Heart left ventricle (tissue), 16 donors: ENCODE results near the gene BAG2. TPM values are rescaled to one million over a fixed set of nuclear protein-coding genes. Genes with fewer than 3 reads are reported as not detected.
A peak's percentile ranks its signal among the peaks of the same experiment; 100 is the strongest.

Experiments
- ATAC-seq, 4 donors: fragments of 200-7000 bp; cut with Tn5 transposase; one replicate each; pipeline ENCODE4 v1.9.1; 2020 to 2022; ENCODE audit warnings: moderate library complexity in 4 of 4, mild to moderate bottlenecking in 3 of 4, moderate number of reproducible peaks in 1 of 4
- DNase-seq, 5 donors: peaks; one replicate each; pipeline ENCODE4 v3.0.0-alpha.2; 2020
- H3K27ac ChIP-seq, 12 donors: fragments of 200-600 bp; sonication (generic) in 4 of 12; one replicate each; pipeline versions ENCODE4 v1.5.0 to v1.8.0; 2016 to 2022; ENCODE audit warnings: mild to moderate bottlenecking in 2 of 12
- H3K27me3 ChIP-seq, 9 donors: fragments of 200-600 bp; sonication (generic) in 2 of 9; one replicate each; pipeline versions ENCODE4 v1.5.1 to v1.8.0; 2016 to 2022; ENCODE audit warnings: mild to moderate bottlenecking in 3 of 9
- H3K36me3 ChIP-seq, 9 donors: fragments of 200-600 bp; sonication (generic) in 2 of 9; one replicate each; pipeline versions ENCODE4 v1.5.0 to v1.8.0; 2018 to 2022; ENCODE audit warnings: mild to moderate bottlenecking in 2 of 9
- H3K4me1 ChIP-seq, 12 donors: fragments of 200-600 bp; sonication (generic) in 4 of 12; one replicate each; pipeline versions ENCODE4 v1.5.0 to v1.8.0; 2016 to 2022; ENCODE audit warnings: mild to moderate bottlenecking in 3 of 12
- H3K4me3 ChIP-seq, 12 donors: fragments of 200-600 bp; sonication (generic) in 4 of 12; one replicate each; pipeline versions ENCODE4 v1.5.0 to v1.8.0; 2017 to 2022; ENCODE audit warnings: mild to moderate bottlenecking in 9 of 12, moderate library complexity in 4 of 12
- H3K9me3 ChIP-seq, 12 donors: fragments of 200-600 bp; sonication (generic) in 4 of 12; one replicate each; pipeline versions ENCODE4 v1.5.0 to v1.8.0; 2016 to 2022; ENCODE audit warnings: mild to moderate bottlenecking in 1 of 12
- POLR2A ChIP-seq, 2 donors: fragments of 450-650 bp; IDR thresholded peaks; one replicate each; pipeline ENCODE4 v1.6.1; 2017; ENCODE audit warnings: antibody characterized with exemption in 2 of 2, mild to moderate bottlenecking in 2 of 2, moderate library complexity in 2 of 2
- WGBS, 4 donors: extraction: QIAGEN DNeasy Blood & Tissue Kit in 2 of 4; methylation state at CpG; one replicate each; pipeline versions ENCODE4 v1.1.5 to v1.1.7; 2013 to 2018; 5-methylcytosine and 5-hydroxymethylcytosine counted together
- intact Hi-C, 10 donors: fragments of 100-400 bp; cut with DNase I; formaldehyde crosslinking; loops; one replicate each; pipeline versions ENCODE4 v1.11.1 to v1.14.2; 2022
- polyA plus RNA-seq, 2 donors: library from polyadenylated mRNA; stranded (reverse); fragments of 200-250 nt; gene quantifications; one replicate each; pipeline ENCODE4 v1.2.3, GENCODE V29; 2013
- total RNA-seq, 9 donors: library from RNA; depleted of rRNA in 2 of 9; stranded (reverse); fragments of >200 nt in 2 of 9; fragmentation: NEBNext Ultra II Directional in 3 of 9; extraction: Animal tissue kit (Norgen Biotek cat#: 25700) in 3 of 9; gene quantifications; one replicate each; pipeline versions ENCODE4 v1.1.0 to v1.2.4, GENCODE V29; 2016 to 2023
- TF ChIP-seq, protein P1 (sequence below), 12 donors: fragments of 200-600 bp; sonication (generic) in 4 of 12; IDR thresholded peaks; one replicate each; pipeline versions ENCODE4 v1.5.0 to v1.8.0; 2018 to 2022; ENCODE audit warnings: antibody characterized with exemption in 12 of 12, mild to moderate bottlenecking in 5 of 12
- donor health status: ischemic (EF 13 %, LVEDD 7.1; RV severe dilation, severe dysfunction).
- donor health status: healthy with polysubstance abuse.
- donor health status: DM: no; HTN: yes; CAD: no.
- donor health status: DM: no; HTN: no; CAD: no.
- donor health status: ischemic (EF 25% LVEDD 6.9; RV normal size, moderate dysfunction).
- donor health status: ischemic (EF 25% LVEDD 5.7; RV mildly dilated, moderate dysfunction).
- donor health status: healthy.
- donor health status: DM: yes; HTN: yes; CAD: no.
- donor health status: ischemic (EF 35%, LVEDD 5.7; RV mildly dilated, moderate dysfunction).
- donor health status: nonischemic (EF 11% LVEDD 7.7; RV severe dilation, severe dysfunction).
- donor health status: DM: yes; HTN: yes; CAD: no.
- donor health status: PGD.
- donor health status: ischemic (EF 29% LVEDD 5.4; RV normal size, mild dysfunction).
- donor health status: nonischemic (EF 23%, LVEDD 6.1; RV moderate dilation, normal function).

The BAG2 gene
- total and polyA plus RNA-seq, 11 donors: 4.5 to 18.0 (median 10.8) TPM

DNA sequence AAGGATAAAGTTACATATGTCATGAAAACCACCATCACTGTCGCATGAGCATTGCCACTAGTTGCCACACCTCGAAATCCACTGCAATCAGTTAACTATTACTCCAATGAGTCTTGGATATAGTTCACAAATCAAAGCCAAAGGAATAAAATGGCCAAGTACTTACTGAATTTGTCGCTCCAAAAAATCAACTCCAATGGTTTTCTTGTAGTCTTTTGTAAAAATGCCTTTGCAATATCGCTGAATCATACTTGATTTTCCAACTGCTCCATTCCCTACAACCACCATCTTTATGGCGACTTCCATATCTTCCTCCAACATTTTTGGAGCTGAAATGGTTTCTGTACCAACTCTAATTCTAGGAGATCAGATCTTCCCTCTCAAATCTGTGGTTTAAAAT lies 37.9 kb downstream of the BAG2 start:
- ATAC-seq (no peak), DNase-seq (no peak)
- Histone ChIP-seq H3K27me3 (no peaks in the 10 kb centered on the region), H3K36me3 (no peaks in the 10 kb centered on the region), H3K9me3 (peaks cover 0 to 4% (median 0%) of the 10 kb centered on the region in 12 donors), H3K4me1 (no peaks in the 10 kb centered on the region), H3K4me3 (no peak overlapping the region), H3K27ac (no peak overlapping the region)
- intact Hi-C loops: no loop called here
- WGBS, 4 donors: 93 to 98% (median 95%) methylated on average over 5 of the region's 5 CpGs
- TF ChIP-seq, protein P1, sequence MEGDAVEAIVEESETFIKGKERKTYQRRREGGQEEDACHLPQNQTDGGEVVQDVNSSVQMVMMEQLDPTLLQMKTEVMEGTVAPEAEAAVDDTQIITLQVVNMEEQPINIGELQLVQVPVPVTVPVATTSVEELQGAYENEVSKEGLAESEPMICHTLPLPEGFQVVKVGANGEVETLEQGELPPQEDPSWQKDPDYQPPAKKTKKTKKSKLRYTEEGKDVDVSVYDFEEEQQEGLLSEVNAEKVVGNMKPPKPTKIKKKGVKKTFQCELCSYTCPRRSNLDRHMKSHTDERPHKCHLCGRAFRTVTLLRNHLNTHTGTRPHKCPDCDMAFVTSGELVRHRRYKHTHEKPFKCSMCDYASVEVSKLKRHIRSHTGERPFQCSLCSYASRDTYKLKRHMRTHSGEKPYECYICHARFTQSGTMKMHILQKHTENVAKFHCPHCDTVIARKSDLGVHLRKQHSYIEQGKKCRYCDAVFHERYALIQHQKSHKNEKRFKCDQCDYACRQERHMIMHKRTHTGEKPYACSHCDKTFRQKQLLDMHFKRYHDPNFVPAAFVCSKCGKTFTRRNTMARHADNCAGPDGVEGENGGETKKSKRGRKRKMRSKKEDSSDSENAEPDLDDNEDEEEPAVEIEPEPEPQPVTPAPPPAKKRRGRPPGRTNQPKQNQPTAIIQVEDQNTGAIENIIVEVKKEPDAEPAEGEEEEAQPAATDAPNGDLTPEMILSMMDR (IDR thresholded peaks at IDR 0.05): no peak
- TF ChIP-seq POLR2A (IDR thresholded peaks at IDR 0.05): no peak

DNA sequence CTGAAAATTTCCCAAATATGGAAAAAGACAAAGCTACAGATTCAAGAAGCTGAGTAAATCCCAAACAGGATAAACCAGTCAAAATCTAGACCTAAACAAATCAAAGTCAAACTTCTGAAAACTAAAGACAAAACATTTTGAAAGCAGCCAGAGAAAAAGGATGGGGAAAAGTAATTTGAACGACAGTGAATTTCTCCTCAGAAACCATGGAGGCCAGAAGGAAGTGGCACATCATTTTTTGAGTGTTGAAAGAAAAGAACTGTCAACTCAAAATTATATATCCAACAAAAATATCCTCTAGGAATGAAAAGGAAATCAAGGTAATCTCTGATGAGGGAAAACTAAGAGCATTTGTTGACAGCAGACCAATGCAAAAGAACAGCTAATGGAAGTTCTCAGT lies 43.1 kb downstream of the BAG2 start:
- no peak for TF ChIP-seq POLR2A (IDR thresholded peaks at IDR 0.05)
- TF ChIP-seq, protein P1 (IDR thresholded peaks at IDR 0.05): no peak
- no peaks in the 10 kb centered on the region for H3K36me3 ChIP-seq
- DNase-seq (no peak), ATAC-seq (no peak)
- 95 to 98% (median 96%) methylated on average over 1 of the region's 1 CpG for WGBS, 4 donors
- H3K9me3 ChIP-seq: peaks cover 0 to 19% (median 0%) of the 10 kb centered on the region in 12 donors
- H3K27me3 ChIP-seq: no peaks in the 10 kb centered on the region
- no peak overlapping the region for H3K27ac ChIP-seq
- H3K4me1 ChIP-seq: peaks cover 0 to 5% (median 0%) of the 10 kb centered on the region in 12 donors
- intact Hi-C loops: loop anchor here in 1 of 10 donors (5.0 kb wide), 1 partner anchor 43 kb away; the partner anchor contains the start of gene BAG2
- H3K4me3 ChIP-seq: no peak overlapping the region

DNA sequence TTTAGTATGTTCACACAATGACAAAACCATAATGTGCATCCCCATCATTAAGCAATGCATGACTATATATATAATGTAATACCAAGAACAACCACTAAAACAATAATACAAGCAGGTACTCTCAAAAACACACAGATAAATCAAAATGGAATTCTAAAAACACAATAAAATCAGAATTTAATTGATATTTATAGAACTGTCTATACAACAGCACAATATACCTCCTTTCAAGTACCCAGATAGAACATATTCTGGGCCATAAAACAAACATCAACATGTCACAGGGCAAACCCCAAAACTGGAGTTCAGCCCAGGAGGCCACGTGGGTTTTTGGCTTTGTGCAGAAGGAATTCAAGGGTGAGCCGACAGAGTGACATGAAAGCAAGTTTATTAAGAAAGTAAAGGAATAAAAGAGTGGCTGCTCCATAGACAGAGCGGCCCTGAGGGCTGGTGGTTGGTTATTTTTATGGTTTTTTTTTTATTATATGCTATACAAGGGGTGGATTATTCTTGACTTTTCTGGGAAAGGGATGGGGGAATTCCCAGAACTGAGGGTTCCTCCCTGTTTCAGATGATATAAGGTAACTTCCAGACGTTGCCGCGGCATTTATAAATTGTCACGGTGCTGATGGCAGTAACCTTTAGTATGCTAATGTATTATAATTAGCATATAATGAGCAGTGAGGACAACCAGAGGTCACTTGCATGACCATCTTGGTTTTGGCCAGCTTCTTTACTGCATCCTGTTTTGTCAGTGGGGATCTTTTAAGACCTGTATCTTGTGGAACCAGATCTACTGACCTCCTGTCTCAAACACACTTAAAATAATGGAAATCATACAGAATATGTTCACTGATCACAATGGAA lies 44.3 kb downstream of the BAG2 start:
- Histone ChIP-seq H3K4me3 (no peak overlapping the region), H3K27me3 (no peaks in the 10 kb centered on the region), H3K9me3 (peaks cover 0 to 21% (median 0%) of the 10 kb centered on the region in 12 donors), H3K4me1 (peaks cover 0 to 11% (median 0%) of the 10 kb centered on the region in 12 donors), H3K36me3 (no peaks in the 10 kb centered on the region), H3K27ac (peak overlapping the region in 2 of 12 donors; percentile 25 to 32)
- TF ChIP-seq, protein P1 (IDR thresholded peaks at IDR 0.05): peak in 3 of 12 donors; percentile 43 to 69 (median 60)
- TF ChIP-seq POLR2A (IDR thresholded peaks at IDR 0.05): no peak
- 71 to 82% (median 77%) methylated on average over 7 of the region's 7 CpGs for WGBS, 4 donors
- intact Hi-C loops: loop anchor here in 1 of 10 donors (5.0 kb wide), 1 partner anchor 44 kb away; the partner anchor contains the start of gene BAG2
- DNase-seq: peak in 3 of 5 donors; percentile 23 to 45 (median 30)
- ATAC-seq: peak; percentile 42 to 81 (median 58)

DNA sequence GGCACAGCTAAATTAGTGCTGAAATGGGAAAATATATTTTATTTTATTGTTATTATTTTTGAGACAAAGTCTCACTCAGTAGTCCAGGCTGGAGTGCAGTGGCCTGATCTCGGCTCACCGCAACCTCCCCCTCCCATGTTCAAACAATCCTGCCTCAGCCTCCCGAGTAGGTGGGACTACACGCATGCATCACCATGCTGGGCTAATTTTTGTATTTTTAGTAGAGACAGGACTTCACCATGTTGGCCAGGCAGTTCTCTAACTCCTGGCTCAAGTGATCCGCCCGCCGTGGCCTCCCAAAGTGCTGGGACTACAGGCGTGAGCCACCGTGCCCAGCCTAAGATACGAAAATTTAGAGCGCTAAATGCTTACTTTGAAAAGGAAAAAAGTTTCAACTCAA lies 45.1 kb downstream of the BAG2 start:
- TF ChIP-seq, protein P1 (IDR thresholded peaks at IDR 0.05): no peak
- no peak for TF ChIP-seq POLR2A (IDR thresholded peaks at IDR 0.05)
- ATAC-seq (no peak), DNase-seq (no peak)
- H3K9me3 ChIP-seq: peaks cover 0 to 21% (median 0%) of the 10 kb centered on the region in 12 donors
- H3K36me3 ChIP-seq: no peaks in the 10 kb centered on the region
- peaks cover 0 to 11% (median 0%) of the 10 kb centered on the region in 12 donors for H3K4me1 ChIP-seq
- H3K4me3 ChIP-seq: no peak overlapping the region
- no peaks in the 10 kb centered on the region for H3K27me3 ChIP-seq
- intact Hi-C loops: loop anchor here in 1 of 10 donors (5.0 kb wide), 1 partner anchor 45 kb away; the partner anchor contains the start of gene BAG2
- peak overlapping the region in 1 of 12 donors; percentile 32 for H3K27ac ChIP-seq
- 96 to 98% (median 97%) methylated on average over 11 of the region's 11 CpGs for WGBS, 4 donors
